Muscle layer of colon (tissue), 2 donors: ENCODE measurements around the gene QSER1.
A peak's percentile ranks its signal among the peaks of the same experiment; 100 is the strongest.
"Not testable (repeated sequence)": the region's sequence is repeated elsewhere in the genome, so short reads cannot be mapped to it uniquely, and the experiment has no call there.

Experiments
- H3K27ac ChIP-seq: one replicate; pipeline ENCODE4 v1.7.0; 2013; ENCODE audit warnings: low read depth, mild to moderate bottlenecking, low read length, moderate library complexity
- H3K27me3 ChIP-seq, 2 donors: one replicate each; pipeline ENCODE4 v1.7.0; 2013; ENCODE audit warnings: low read length in 2 of 2, mild to moderate bottlenecking in 2 of 2; ENCODE audit not compliant: insufficient read depth in 2 of 2, control insufficient read depth in 1 of 2
- H3K36me3 ChIP-seq: one replicate; pipeline ENCODE4 v1.7.0; 2013; ENCODE audit warnings: mild to moderate bottlenecking, low read length; ENCODE audit not compliant: insufficient read depth
- H3K4me1 ChIP-seq: one replicate; pipeline ENCODE4 v1.7.0; 2013; ENCODE audit warnings: mild to moderate bottlenecking, low read length; ENCODE audit not compliant: insufficient read depth
- H3K4me3 ChIP-seq, 2 donors: one replicate each; pipeline ENCODE4 v1.7.0; 2013; ENCODE audit warnings: low read length in 2 of 2, low read depth in 1 of 2, mild to moderate bottlenecking in 1 of 2, moderate library complexity in 1 of 2
- H3K9ac ChIP-seq: one replicate; pipeline ENCODE4 v1.7.0; 2013; ENCODE audit warnings: low read length
- H3K9me3 ChIP-seq: one replicate; pipeline ENCODE4 v1.7.0; 2013; ENCODE audit warnings: mild to moderate bottlenecking, low read length
- donor health status: abdominal sarcoma.
- donor health status: Adenocarcinoma of cecum.

QSER1 gene

GRCh38 chr11:32892355-32893092 lies at the start of gene QSER1:
Gene QSER1 (plus strand): TSS chr11:32892811. CDS start chr11:32893126, 315 bp downstream.
- no peaks in the 10 kb centered on the region for H3K36me3 ChIP-seq
- no peaks in the 10 kb centered on the region for H3K27me3 ChIP-seq

GRCh38 chr11:32843544-32843943 lies 49.1 kb upstream of the QSER1 start:
- Histone ChIP-seq H3K9me3 (no peaks in the 10 kb centered on the region), H3K9ac (no peak overlapping the region), H3K27ac (no peak overlapping the region), H3K4me1 (no peaks in the 10 kb centered on the region), H3K27me3 (no peaks in the 10 kb centered on the region), H3K4me3 (no peak overlapping the region), H3K36me3 (no peaks in the 10 kb centered on the region)

More at GRCh38 chr11:32892355-32893092, at the start of gene QSER1:
- peaks cover 23% of the 10 kb centered on the region for H3K4me1 ChIP-seq
- no peaks in the 10 kb centered on the region for H3K9me3 ChIP-seq
- peak within 1 kb of the TSS; percentile 97 for H3K27ac ChIP-seq
- peak within 1 kb of the TSS; percentile 87 to 96 for H3K4me3 ChIP-seq
- peak within 1 kb of the TSS; percentile 87 for H3K9ac ChIP-seq

- no peak overlapping the region for H3K9ac ChIP-seq
- no peaks in the 10 kb centered on the region for H3K4me1 ChIP-seq
- no peaks in the 10 kb centered on the region for H3K36me3 ChIP-seq
- no peaks in the 10 kb centered on the region for H3K9me3 ChIP-seq
- no peak overlapping the region for H3K4me3 ChIP-seq
- no peak overlapping the region for H3K27ac ChIP-seq
- no peaks in the 10 kb centered on the region for H3K27me3 ChIP-seq
These were observed 45.1 kb upstream of the QSER1 start for GRCh38 chr11:32847511-32847910.

DNA sequence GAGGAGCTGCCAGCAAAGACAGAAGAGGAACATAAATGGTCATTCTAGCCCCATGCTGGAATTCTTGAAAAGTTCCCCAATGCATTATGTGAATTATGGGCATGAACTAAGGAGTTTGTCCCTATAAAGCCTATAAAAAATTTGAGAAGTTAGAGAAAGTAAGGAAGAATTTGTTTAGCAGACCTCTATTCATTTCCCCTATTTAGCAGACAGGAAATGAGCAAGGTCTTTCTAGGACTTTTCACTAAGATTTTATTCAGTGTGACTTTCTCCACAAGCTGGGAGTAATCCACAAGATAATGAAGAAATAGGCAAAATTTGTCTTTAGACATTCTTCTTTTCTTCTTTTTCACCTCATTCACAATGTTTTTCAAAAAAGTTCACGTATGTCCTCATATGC lies 42.9 kb upstream of the QSER1 start:
- H3K36me3 ChIP-seq: no peaks in the 10 kb centered on the region
- no peaks in the 10 kb centered on the region for H3K27me3 ChIP-seq
- H3K4me3 ChIP-seq: no peak overlapping the region
- H3K9me3 ChIP-seq: no peaks in the 10 kb centered on the region
- no peak overlapping the region for H3K27ac ChIP-seq
- H3K4me1 ChIP-seq: no peaks in the 10 kb centered on the region
- no peak overlapping the region for H3K9ac ChIP-seq

- no peaks in the 10 kb centered on the region for H3K27me3 ChIP-seq
- no peak overlapping the region for H3K27ac ChIP-seq
- H3K9me3 ChIP-seq: no peaks in the 10 kb centered on the region
- no peak overlapping the region for H3K4me3 ChIP-seq
- H3K4me1 ChIP-seq: no peaks in the 10 kb centered on the region
- no peaks in the 10 kb centered on the region for H3K36me3 ChIP-seq
- no peak overlapping the region for H3K9ac ChIP-seq
These were observed 41.4 kb upstream of the QSER1 start for GRCh38 chr11:32851251-32851650.

GRCh38 chr11:32852207-32852606 lies 40.4 kb upstream of the QSER1 start:
- no peak overlapping the region for H3K27ac ChIP-seq
- no peak overlapping the region for H3K4me3 ChIP-seq
- no peaks in the 10 kb centered on the region for H3K4me1 ChIP-seq
- no peaks in the 10 kb centered on the region for H3K36me3 ChIP-seq
- H3K27me3 ChIP-seq: no peaks in the 10 kb centered on the region
- H3K9ac ChIP-seq: no peak overlapping the region
- H3K9me3 ChIP-seq: no peaks in the 10 kb centered on the region

DNA sequence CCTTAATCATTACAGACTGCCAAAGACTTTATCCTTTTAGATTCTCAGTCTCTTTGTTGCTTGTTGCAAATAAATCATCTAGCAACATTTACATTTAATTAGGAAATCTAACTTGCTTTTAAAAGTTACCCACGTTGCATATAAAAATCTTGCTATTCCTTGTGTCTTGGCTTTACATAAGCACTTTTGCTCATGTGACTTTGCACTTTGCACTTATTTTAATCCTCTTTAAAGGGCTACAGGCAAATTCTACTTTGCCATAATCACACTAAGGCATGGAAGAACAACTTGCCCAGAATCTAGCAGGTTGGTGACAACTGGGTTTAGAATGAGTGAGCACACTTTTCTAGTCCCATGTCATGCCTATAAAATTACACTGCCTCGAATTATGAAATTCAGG lies 37.0 kb upstream of the QSER1 start:
- no peaks in the 10 kb centered on the region for H3K4me1 ChIP-seq
- no peaks in the 10 kb centered on the region for H3K36me3 ChIP-seq
- no peak overlapping the region for H3K4me3 ChIP-seq
- no peak overlapping the region for H3K27ac ChIP-seq
- no peak overlapping the region for H3K9ac ChIP-seq
- H3K27me3 ChIP-seq: no peaks in the 10 kb centered on the region
- no peaks in the 10 kb centered on the region for H3K9me3 ChIP-seq

GRCh38 chr11:32858731-32859130 lies 33.9 kb upstream of the QSER1 start:
- Histone ChIP-seq H3K4me3 (no peak overlapping the region), H3K9me3 (no peaks in the 10 kb centered on the region), H3K27ac (no peak overlapping the region), H3K36me3 (no peaks in the 10 kb centered on the region), H3K4me1 (no peaks in the 10 kb centered on the region), H3K27me3 (no peaks in the 10 kb centered on the region), H3K9ac (no peak overlapping the region)

GRCh38 chr11:32861850-32862577 lies 30.6 kb upstream of the QSER1 start:
- Histone ChIP-seq H3K4me1 (no peaks in the 10 kb centered on the region), H3K4me3 (no peak overlapping the region), H3K27ac (no peak overlapping the region), H3K27me3 (no peaks in the 10 kb centered on the region), H3K9me3 (no peaks in the 10 kb centered on the region), H3K9ac (no peak overlapping the region), H3K36me3 (no peaks in the 10 kb centered on the region)

DNA sequence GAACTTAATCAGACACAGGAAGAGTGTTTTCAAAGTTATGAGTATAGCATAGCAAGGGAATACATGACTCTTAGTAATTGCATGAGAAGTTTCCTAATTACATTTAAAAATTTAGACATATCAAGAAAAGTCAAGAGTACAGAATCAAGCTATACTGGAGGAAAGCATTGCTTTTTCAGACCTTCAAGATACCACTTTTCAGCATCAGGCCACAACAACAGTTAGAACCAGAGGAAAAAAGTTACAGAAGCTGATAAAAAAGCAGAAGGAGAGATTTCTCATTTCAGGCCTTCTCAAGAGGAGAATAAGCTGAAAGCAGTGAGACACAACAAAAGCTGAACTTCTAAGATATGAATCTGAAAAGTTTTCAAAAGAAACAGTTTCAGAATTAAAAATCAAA lies 28.1 kb upstream of the QSER1 start:
- Histone ChIP-seq H3K4me3 (no peak overlapping the region), H3K27me3 (no peaks in the 10 kb centered on the region), H3K27ac (no peak overlapping the region), H3K36me3 (no peaks in the 10 kb centered on the region), H3K4me1 (no peaks in the 10 kb centered on the region), H3K9me3 (no peaks in the 10 kb centered on the region), H3K9ac (no peak overlapping the region)

DNA sequence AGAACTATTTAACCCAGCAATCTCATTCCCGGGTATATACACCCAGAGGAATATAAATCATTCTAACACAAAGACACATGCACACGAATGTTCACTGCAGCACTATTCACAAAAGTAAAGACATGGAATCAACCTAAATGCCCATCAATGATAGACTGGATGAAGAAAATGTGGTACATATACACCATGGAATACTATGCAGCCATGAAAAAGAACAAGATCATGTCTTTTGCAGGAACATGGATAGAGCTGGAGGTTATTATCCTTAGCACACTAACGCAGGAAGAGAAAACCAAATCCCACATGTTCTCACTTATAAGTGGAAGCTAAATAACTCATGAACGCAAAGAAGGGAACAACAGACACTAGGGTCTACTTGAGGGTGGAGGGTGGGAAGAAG lies 23.9 kb upstream of the QSER1 start:
- H3K27ac ChIP-seq, H3K27me3 ChIP-seq, H3K4me1 ChIP-seq, H3K9me3 ChIP-seq, H3K4me3 ChIP-seq, H3K9ac ChIP-seq, H3K36me3 ChIP-seq: not testable (repeated sequence)

DNA sequence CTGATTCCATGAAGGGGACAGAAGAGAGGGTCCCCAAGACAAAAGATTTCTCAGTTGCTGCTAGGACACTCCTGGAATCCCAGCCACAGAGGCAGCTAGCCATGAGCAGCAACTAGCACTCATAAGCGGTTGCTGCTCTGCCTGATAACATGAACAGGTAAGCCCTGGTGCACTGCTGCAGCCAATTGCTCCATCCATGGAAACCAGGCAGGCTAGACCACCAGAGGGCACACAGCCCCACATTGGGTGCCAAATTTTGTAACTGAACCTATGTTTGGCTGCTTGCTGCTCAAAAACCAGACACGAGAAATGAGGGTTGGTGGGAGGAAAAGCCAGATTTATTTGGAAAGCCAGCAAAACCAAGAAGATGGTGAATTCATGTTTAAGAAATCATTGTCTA lies 21.9 kb upstream of the QSER1 start:
- Histone ChIP-seq H3K9me3 (no peaks in the 10 kb centered on the region), H3K4me3 (no peak overlapping the region), H3K9ac (no peak overlapping the region), H3K27me3 (no peaks in the 10 kb centered on the region), H3K4me1 (no peaks in the 10 kb centered on the region), H3K36me3 (no peaks in the 10 kb centered on the region), H3K27ac (no peak overlapping the region)
